NCI-H1694 treated with DMSO at 0.1 percent for 48 hours (cell line): ENCODE data around the gene TWF2.

Experiments used
- DNase-seq: peaks from one replicate; lab custom pipeline; 2025; lab: John Stamatoyannopoulos, UW

The TWF2 gene

GRCh38 chr3:52202384-52203077 lies 36.4 kb downstream of the TWF2 start:
- no peak for DNase-seq

GRCh38 chr3:52200981-52201679 lies 37.8 kb downstream of the TWF2 start:
- no peak for DNase-seq

DNA sequence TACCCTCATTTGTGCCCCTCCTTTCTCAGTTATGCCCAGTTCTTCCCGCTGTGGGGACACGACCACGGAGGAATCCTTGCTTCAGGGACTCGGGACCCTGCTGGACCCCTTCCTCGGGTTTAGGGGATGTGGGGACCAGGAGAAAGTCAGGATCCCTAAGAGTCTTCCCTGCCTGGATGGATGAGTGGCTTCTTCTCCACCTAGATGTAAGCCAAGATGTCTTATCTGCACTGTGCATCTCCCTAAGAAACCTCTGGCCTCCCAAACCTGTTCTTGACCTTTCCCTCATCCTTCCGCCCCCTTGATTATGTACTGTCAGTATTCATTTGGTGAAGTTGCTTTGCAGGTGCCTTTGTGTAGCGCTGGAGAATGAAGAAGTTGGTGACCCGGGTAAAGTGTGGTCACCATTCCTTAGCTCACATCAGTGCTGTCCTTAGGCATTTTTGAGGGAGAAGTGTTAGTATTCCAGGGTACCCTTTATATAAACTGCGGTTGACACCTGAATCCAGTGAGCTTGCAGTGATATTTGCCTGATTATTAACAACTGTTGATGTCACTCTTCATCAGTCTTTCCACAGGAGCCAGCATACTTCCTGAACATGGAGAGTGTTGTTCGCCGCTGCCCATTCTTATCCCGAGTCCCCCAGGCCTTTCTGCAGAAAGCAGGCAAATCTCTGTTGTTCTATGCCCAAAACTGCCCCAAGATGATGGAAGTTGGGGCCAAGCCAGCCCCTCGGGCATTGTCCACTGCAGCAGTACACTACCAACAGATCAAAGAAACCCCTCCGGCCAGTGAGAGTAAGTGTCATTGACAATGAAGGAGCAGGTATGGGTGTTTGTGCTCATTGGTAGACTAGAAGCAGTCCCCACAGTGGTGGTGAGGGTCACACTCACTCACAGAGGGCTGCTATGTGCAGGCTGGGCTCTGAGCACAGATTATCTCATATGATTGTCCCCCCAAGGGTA lies 40.0 kb downstream of the TWF2 start:
- DNase-seq, result no peak

DNA sequence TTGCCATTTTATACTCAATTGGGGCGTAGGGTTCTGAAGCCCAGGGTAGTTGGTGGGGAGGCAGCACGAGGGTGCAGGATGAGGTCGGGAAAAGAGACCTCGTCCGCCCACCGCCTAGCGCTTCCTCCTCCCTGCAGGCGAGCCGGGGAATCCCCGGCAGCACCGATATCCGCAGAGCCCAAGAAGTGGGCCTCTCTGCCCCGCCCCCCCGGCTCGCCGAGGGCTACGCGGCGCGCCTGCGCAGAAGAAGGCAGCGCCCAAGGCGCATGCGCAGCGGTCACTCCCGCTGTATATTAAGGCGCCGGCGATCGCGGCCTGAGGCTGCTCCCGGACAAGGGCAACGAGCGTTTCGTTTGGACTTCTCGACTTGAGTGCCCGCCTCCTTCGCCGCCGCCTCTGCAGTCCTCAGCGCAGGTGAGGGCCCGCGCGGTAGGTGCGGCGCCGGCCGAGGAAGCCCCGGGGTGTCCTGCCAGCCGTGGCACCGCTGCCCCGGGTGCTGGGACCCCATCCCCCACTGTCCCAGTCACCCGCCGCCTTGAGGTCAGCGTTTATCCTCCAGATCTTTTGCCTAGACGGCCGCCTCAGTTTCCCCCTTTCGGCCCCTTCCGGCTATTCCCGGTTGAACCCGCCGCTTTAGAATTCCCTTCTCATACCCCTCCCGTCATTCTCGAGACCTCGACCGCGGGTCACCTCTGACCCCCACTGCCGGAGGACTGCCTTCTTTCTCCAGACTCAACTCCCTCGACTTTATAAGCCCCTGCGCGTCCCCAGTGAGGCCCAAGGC lies 40.9 kb downstream of the TWF2 start, which contains the start of gene ALAS1:
TSS of gene ALAS1 (plus strand) at position 319 of the 784 bp plus-strand sequence. CDS start 1,082 bp downstream, outside the sequence.
- peak; percentile 13 for DNase-seq

DNA sequence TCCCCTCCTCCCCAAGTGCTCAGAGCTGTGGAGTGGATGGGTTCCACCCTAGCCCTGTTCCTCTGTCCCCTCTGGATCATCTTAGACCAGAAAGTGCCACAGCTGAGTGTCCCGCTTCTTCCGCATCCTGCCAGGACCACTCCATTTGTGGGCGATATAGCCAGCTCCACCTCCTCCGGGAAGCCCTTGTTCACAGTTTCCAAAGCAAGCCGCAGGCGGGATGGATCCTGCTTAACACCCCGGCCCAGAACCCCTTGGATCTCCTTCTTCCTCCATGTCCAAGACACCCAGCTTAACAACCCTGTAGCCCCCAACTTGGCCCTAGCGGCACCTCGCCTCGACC lies 41.5 kb downstream of the TWF2 start:
- DNase-seq, result no peak

GRCh38 chr3:52196977-52197376 lies 42.0 kb downstream of the TWF2 start:
- no peak for DNase-seq

- DNase-seq, result no peak
Observed at GRCh38 chr3:52195823-52196331, 43.1 kb downstream of the TWF2 start.

- no peak for DNase-seq
Observed at GRCh38 chr3:52195291-52195597, 43.7 kb downstream of the TWF2 start.

DNA sequence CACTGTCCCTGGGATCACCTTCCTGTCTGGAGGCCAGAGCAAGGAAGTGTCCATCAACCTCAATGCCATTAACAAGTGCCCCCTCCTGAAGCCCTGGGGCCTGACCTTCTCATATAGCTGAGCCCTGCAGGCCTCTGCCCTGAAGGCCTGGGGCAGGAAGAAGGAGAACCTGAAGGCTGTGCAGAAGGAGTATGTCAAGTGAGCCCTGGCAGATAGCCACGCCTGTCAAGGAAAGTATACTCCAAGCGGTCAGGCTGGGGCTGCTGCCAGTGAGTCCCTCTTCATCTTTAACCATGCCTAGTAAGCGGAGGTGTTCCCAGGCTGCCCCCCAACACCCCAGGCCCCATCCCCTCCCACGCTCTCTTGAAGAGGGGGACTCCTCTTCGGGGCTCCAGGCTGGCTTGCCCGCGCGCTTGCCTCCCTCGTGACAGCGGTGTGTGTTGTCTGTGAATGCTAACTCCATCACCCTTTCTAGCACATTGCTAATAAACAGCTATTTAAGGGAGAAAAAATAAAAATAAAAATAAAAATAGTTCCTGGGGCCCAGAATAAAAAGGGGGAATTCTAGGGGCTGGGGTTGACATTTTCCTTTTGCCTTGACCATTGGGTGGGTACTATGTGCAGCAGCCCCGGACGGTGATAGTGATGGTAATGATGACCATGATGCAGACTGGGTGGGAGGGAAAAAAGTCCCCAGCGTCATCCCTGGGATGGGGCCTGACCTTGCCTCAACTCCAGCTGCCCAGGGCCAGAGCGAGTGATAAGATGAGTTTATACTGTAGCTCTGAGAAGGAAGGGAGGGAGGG lies 44.3 kb downstream of the TWF2 start:
- DNase-seq, result no peak

- DNase-seq, result no peak
Observed at GRCh38 chr3:52193065-52193464, 45.9 kb downstream of the TWF2 start.

DNA sequence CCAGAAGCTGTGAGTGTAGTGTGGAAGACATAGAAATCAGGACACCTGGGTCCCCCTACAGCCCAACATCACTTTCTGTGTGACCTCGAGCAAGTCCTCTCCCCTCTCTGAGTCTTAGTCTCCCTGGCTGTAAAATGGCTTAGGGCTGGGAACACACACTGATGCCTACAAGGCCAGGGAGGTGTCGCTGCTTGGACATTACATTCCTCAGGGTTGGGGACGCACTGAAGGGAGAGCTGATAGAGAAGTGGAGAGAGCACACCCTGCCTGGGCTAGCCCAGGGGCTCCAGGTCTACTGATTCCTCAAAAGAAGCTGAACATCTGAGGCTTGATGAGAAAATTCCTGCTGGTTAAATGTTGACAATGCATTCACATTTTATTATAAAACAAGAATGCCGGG lies 47.3 kb downstream of the TWF2 start:
- no peak for DNase-seq

- no peak for DNase-seq
Observed at GRCh38 chr3:52190294-52191074, 48.5 kb downstream of the TWF2 start.

- no peak for DNase-seq
Observed at GRCh38 chr3:52188556-52188955, 50.4 kb downstream of the TWF2 start.

DNA sequence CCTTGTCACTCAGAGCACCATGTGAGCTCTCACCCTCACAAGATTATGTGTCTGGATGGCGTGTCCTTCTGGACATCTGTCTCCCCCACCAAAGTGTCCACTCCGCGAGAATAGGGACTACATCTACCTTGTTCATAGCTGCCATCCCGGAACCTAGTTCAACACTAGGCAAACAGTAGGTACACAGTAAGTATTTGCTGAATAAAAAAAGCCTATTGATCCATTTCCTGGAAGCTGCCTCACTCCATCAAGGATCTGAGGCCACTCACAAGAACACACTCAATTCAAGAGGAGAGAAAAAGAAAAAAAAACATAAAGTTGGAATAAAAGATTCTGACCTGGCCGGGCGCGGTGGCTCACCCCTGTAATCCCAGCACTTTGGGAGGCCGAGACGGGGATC lies 52.2 kb downstream of the TWF2 start:
- DNase-seq, result no peak

GRCh38 chr3:52185837-52186236 lies 53.1 kb downstream of the TWF2 start:
- DNase-seq, result no peak

- no peak for DNase-seq
Observed at GRCh38 chr3:52185311-52185710, 53.6 kb downstream of the TWF2 start.

GRCh38 chr3:52184690-52185089 lies 54.3 kb downstream of the TWF2 start:
- DNase-seq, result no peak

- no peak for DNase-seq
Observed at GRCh38 chr3:52183786-52184445, 55.0 kb downstream of the TWF2 start.

GRCh38 chr3:52182691-52183090 lies 56.3 kb downstream of the TWF2 start:
- no peak for DNase-seq

GRCh38 chr3:52182196-52182595 lies 56.8 kb downstream of the TWF2 start:
- no peak for DNase-seq
